BLaER1 treated with 17β-estradiol and CSF1 and Interleukin-3, amounts not matched to agents 10 nM and 100 nM (cell line): ENCODE measurements around the gene TKT.

ENCODE experiments used
- H3K27ac ChIP-seq, 11 experiments: shearing (Covaris generic); formaldehyde crosslinking; 2 replicates each; pipeline ENCODE4 v1.8.1; 2022
- H3K27me3 ChIP-seq, 11 experiments: shearing (Covaris generic); formaldehyde crosslinking; 2 replicates each; pipeline ENCODE4 v1.8.1; 2022
- H3K36me3 ChIP-seq, 11 experiments: shearing (Covaris generic); formaldehyde crosslinking; 2 replicates each; pipeline ENCODE4 v1.8.1; 2022
- H3K4me1 ChIP-seq, 10 experiments: shearing (Covaris generic); formaldehyde crosslinking; 2 replicates each; pipeline ENCODE4 v1.8.1; 2022
- H3K4me2 ChIP-seq, 11 experiments: shearing (Covaris generic); formaldehyde crosslinking; 2 replicates each; pipeline ENCODE4 v1.8.1; 2022
- H3K4me3 ChIP-seq, 10 experiments: shearing (Covaris generic); formaldehyde crosslinking; 2 replicates each; pipeline ENCODE4 v1.8.1; 2022
- H3K9ac ChIP-seq, 11 experiments: shearing (Covaris generic); formaldehyde crosslinking; 2 replicates each; pipeline ENCODE4 v1.8.1; 2022
- H3K9me3 ChIP-seq, 11 experiments: shearing (Covaris generic); formaldehyde crosslinking; replicated peaks in 1 of 11; 2 replicates each; pipeline ENCODE4 v1.8.1; 2022
- H4K20me1 ChIP-seq, 11 experiments: shearing (Covaris generic); formaldehyde crosslinking; 2 replicates each; pipeline ENCODE4 v1.8.1; 2022
- Cebpa-rat ChIP-seq, 11 experiments: shearing (Covaris generic); IDR thresholded peaks; 2 replicates each; pipeline ENCODE4 v1.8.1; 2022

TKT gene

GRCh38 chr3:53250453-53250852 is 5.4 kb downstream of the TKT start:
- Histone ChIP-seq H3K4me1 (peaks cover 67 to 75% (median 71%) of the 10 kb centered on the region in 10 experiments), H3K4me3 (peak overlapping the region in 5 of 10 experiments; percentile 31 to 99 (median 79); a peak in 8 of 20 replicates), H3K9me3 (peaks cover 9 to 17% (median 12%) of the 10 kb centered on the region in 11 experiments; a peak in 20 of 22 replicates), H3K36me3 (peaks cover 11 to 68% (median 43%) of the 10 kb centered on the region in 11 experiments), H3K27me3 (no peaks in the 10 kb centered on the region), H3K27ac (peak overlapping the region; percentile 68 to 96 (median 92)), H4K20me1 (peaks cover 76 to 100% (median 100%) of the 10 kb centered on the region in 11 experiments; a peak in 21 of 22 replicates), H3K4me2 (peak overlapping the region; percentile 82 to 99 (median 96)), H3K9ac (peak overlapping the region; percentile 53 to 98 (median 91))
- TF ChIP-seq Cebpa-rat (IDR thresholded peaks at IDR 0.05), result no peak

- Histone ChIP-seq H3K27ac (peak overlapping the region in 5 of 11 experiments; percentile 14 to 96 (median 89); a peak in 2 of 22 replicates), H3K9ac (no peak overlapping the region)
Measured at GRCh38 chr3:53248161-53248560, 7.7 kb downstream of the TKT start.

GRCh38 chr3:53247619-53248018 is 8.2 kb downstream of the TKT start:
- peaks cover 67 to 79% (median 72%) of the 10 kb centered on the region in 10 experiments for H3K4me1 ChIP-seq
- H4K20me1 ChIP-seq, result peaks cover 89 to 100% (median 100%) of the 10 kb centered on the region in 11 experiments

More at GRCh38 chr3:53248161-53248560, 7.7 kb downstream of the TKT start:
- Histone ChIP-seq H3K4me3 (no peak overlapping the region), H4K20me1 (peaks cover 83 to 100% (median 100%) of the 10 kb centered on the region in 11 experiments), H3K27me3 (no peaks in the 10 kb centered on the region), H3K4me2 (peak overlapping the region; percentile 82 to 99 (median 96)), H3K9me3 (peaks cover 9 to 18% (median 13%) of the 10 kb centered on the region in 11 experiments; a peak in 20 of 22 replicates), H3K36me3 (peaks cover 29 to 76% (median 59%) of the 10 kb centered on the region in 11 experiments), H3K4me1 (peaks cover 71 to 79% (median 76%) of the 10 kb centered on the region in 10 experiments)
- no peak for TF ChIP-seq Cebpa-rat (IDR thresholded peaks at IDR 0.05)

GRCh38 chr3:53244271-53244670 is 11.6 kb downstream of the TKT start:
- Histone ChIP-seq H3K4me1 (peaks cover 34 to 75% (median 42%) of the 10 kb centered on the region in 10 experiments), H3K9me3 (peaks cover 9 to 18% (median 13%) of the 10 kb centered on the region in 11 experiments; a peak in 20 of 22 replicates), H3K9ac (peak overlapping the region in 4 of 11 experiments; percentile 15 to 36 (median 20); a peak in 3 of 22 replicates), H3K27ac (no peak overlapping the region), H3K4me3 (no peak overlapping the region), H3K4me2 (peak overlapping the region in 3 of 11 experiments; percentile 3 to 10 (median 6); a peak in 4 of 22 replicates), H3K36me3 (peaks cover 63 to 97% (median 92%) of the 10 kb centered on the region in 11 experiments), H3K27me3 (no peaks in the 10 kb centered on the region), H4K20me1 (peaks cover 98 to 100% (median 100%) of the 10 kb centered on the region in 11 experiments)
- no peak for TF ChIP-seq Cebpa-rat (IDR thresholded peaks at IDR 0.05)

More at GRCh38 chr3:53247619-53248018, 8.2 kb downstream of the TKT start:
- Histone ChIP-seq H3K27me3 (no peaks in the 10 kb centered on the region), H3K36me3 (peaks cover 30 to 80% (median 62%) of the 10 kb centered on the region in 11 experiments), H3K9ac (no peak overlapping the region), H3K9me3 (peaks cover 9 to 18% (median 13%) of the 10 kb centered on the region in 11 experiments; a peak in 20 of 22 replicates), H3K4me3 (no peak overlapping the region), H3K27ac (no peak overlapping the region), H3K4me2 (peak overlapping the region in 10 of 11 experiments; percentile 82 to 99 (median 96); a peak in 12 of 22 replicates)
- TF ChIP-seq Cebpa-rat (IDR thresholded peaks at IDR 0.05), result no peak

- Histone ChIP-seq H4K20me1 (peaks cover 96 to 100% (median 100%) of the 10 kb centered on the region in 11 experiments), H3K9me3 (peaks cover 9 to 18% (median 13%) of the 10 kb centered on the region in 11 experiments; a peak in 20 of 22 replicates), H3K9ac (peak overlapping the region in 5 of 11 experiments; percentile 4 to 53 (median 25); a peak in 4 of 22 replicates), H3K4me2 (peak overlapping the region in 3 of 11 experiments; percentile 3 to 10 (median 6); a peak in 4 of 22 replicates), H3K4me3 (no peak overlapping the region), H3K4me1 (peaks cover 29 to 74% (median 37%) of the 10 kb centered on the region in 10 experiments), H3K27me3 (no peaks in the 10 kb centered on the region), H3K27ac (peak overlapping the region in 2 of 11 experiments; percentile 30 to 37; a peak in 1 of 22 replicates), H3K36me3 (peaks cover 68 to 100% (median 97%) of the 10 kb centered on the region in 11 experiments)
- no peak for TF ChIP-seq Cebpa-rat (IDR thresholded peaks at IDR 0.05)
Measured at GRCh38 chr3:53243785-53244184, 12.0 kb downstream of the TKT start.

- no peaks in the 10 kb centered on the region for H3K27me3 ChIP-seq
- peaks cover 9 to 18% (median 13%) of the 10 kb centered on the region in 11 experiments; a peak in 20 of 22 replicates for H3K9me3 ChIP-seq
- peaks cover 74 to 100% (median 98%) of the 10 kb centered on the region in 11 experiments for H3K36me3 ChIP-seq
- peaks cover 96 to 100% (median 100%) of the 10 kb centered on the region in 11 experiments for H4K20me1 ChIP-seq
- no peak for TF ChIP-seq Cebpa-rat (IDR thresholded peaks at IDR 0.05)
- peak overlapping the region in 2 of 11 experiments; percentile 3 to 21; a peak in 1 of 22 replicates for H3K4me2 ChIP-seq
- H3K4me3 ChIP-seq, result no peak overlapping the region
- H3K9ac ChIP-seq, result peak overlapping the region in 4 of 11 experiments; percentile 15 to 53 (median 28); a peak in 5 of 22 replicates
- H3K27ac ChIP-seq, result peak overlapping the region in 3 of 11 experiments; percentile 8 to 37 (median 30); a peak in 4 of 22 replicates
- H3K4me1 ChIP-seq, result peaks cover 23 to 74% (median 34%) of the 10 kb centered on the region in 10 experiments
Measured at GRCh38 chr3:53243165-53243564, 12.7 kb downstream of the TKT start.

GRCh38 chr3:53242642-53243041 is 13.2 kb downstream of the TKT start:
- peak overlapping the region in 4 of 11 experiments; percentile 21 to 53 (median 34); a peak in 6 of 22 replicates for H3K9ac ChIP-seq
- no peaks in the 10 kb centered on the region for H3K27me3 ChIP-seq
- H3K36me3 ChIP-seq, result peaks cover 80 to 100% (median 98%) of the 10 kb centered on the region in 11 experiments
- H3K27ac ChIP-seq, result peak overlapping the region in 6 of 11 experiments; percentile 0 to 37 (median 18); a peak in 7 of 22 replicates
- TF ChIP-seq Cebpa-rat (IDR thresholded peaks at IDR 0.05), result no peak
- peaks cover 17 to 72% (median 31%) of the 10 kb centered on the region in 10 experiments for H3K4me1 ChIP-seq
- peaks cover 9 to 18% (median 13%) of the 10 kb centered on the region in 11 experiments; a peak in 20 of 22 replicates for H3K9me3 ChIP-seq
- no peak overlapping the region for H3K4me3 ChIP-seq
- H3K4me2 ChIP-seq, result 0 out of 22 replicates have a peak overlapping the region, but pooled peaks of 1 of the 11 experiments have one; percentile 21
- peaks cover 93 to 100% (median 100%) of the 10 kb centered on the region in 11 experiments for H4K20me1 ChIP-seq

- H3K36me3 ChIP-seq, result peaks cover 84 to 100% (median 98%) of the 10 kb centered on the region in 11 experiments
- peaks cover 88 to 100% (median 96%) of the 10 kb centered on the region in 11 experiments for H4K20me1 ChIP-seq
- TF ChIP-seq Cebpa-rat (IDR thresholded peaks at IDR 0.05), result no peak
- peak overlapping the region in 5 of 11 experiments; percentile 0 to 37 (median 18); a peak in 6 of 22 replicates for H3K27ac ChIP-seq
- H3K4me2 ChIP-seq, result no peak overlapping the region
- no peak overlapping the region for H3K4me3 ChIP-seq
- peaks cover 9 to 18% (median 13%) of the 10 kb centered on the region in 11 experiments; a peak in 20 of 22 replicates for H3K9me3 ChIP-seq
- H3K9ac ChIP-seq, result peak overlapping the region in 5 of 11 experiments; percentile 5 to 53 (median 33); a peak in 4 of 22 replicates
- H3K27me3 ChIP-seq, result no peaks in the 10 kb centered on the region
- peaks cover 15 to 73% (median 30%) of the 10 kb centered on the region in 10 experiments for H3K4me1 ChIP-seq
Measured at GRCh38 chr3:53242155-53242554, 13.7 kb downstream of the TKT start.
